G401 (cell line): ENCODE results near the gene TRPM5. TPM values are rescaled to one million over a fixed set of nuclear protein-coding genes. Genes with fewer than 3 reads are reported as not detected.
A peak's percentile ranks its signal among the peaks of the same experiment; 100 is the strongest.
"Not testable (repeated sequence)": the region's sequence is repeated elsewhere in the genome, so short reads cannot be mapped to it uniquely, and the experiment has no call there.

Source experiments
- DNase-seq: peaks from one replicate; pipeline ENCODE4 v3.0.0-alpha.2; 2015; ENCODE audit warnings: low spot score
- in situ Hi-C: cut with HindIII; loops from 2 replicates; pipeline ENCODE4 v1.10.0; 2016; ENCODE audit warnings: low sequenced_read_pairs, mixed read lengths
- total RNA-seq: library from RNA; depleted of rRNA; stranded (reverse); fragments of >200 nt; shearing (Covaris generic); gene quantifications from 2 replicates; pipeline ENCODE4 v1.2.3, GENCODE V29; 2014; rRNA removed

TRPM5 gene
- total RNA-seq, result not detected in 2 replicates

GRCh38 chr11:2443881-2444820 is at the start of gene TRPM5:
TRPM5 (minus strand) TSS chr11:2444514; CDS start chr11:2423036, 21,478 bp downstream.
- in situ Hi-C loops, result no loop called here
- DNase-seq, result no peak

DNA sequence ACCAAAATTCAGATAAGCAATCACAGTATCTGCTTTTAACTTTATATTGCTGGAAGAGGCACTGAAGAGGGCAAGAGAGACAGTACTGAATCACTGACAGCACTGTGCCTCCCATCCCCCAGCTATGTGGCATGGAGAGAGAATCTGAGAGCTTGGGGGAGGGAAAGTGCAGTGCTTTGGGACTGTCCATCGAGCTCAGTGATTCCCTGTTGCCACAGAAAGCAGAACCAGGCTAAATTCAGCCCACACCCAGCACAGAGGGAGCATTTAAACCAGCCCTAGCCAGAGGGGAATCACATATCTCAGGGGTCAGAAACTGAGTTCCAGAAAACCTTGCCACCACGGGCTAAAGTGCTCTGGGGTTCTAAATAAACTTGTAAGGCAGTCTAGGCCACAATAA is 44.8 kb upstream of the TRPM5 start:
- in situ Hi-C loops, result no loop called here
- no peak for DNase-seq

DNA sequence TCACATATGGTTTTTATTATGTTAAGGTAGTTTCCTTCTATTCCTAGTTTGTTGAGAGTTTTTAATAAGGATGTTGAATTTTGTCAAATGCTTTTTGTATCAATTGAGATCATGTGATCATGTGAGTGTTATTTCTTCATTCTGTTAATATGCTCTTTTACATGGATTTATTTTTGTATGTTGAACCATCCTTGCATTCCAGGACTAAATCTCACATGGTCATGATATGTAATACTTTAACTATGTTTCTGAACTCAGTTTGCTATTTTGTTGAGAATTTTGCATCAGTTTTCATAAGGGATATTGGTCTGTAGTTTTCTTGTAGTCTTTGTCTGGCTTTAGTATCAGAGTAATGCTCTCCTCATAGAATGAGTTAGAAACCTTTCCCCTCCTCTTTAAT is 43.7 kb upstream of the TRPM5 start:
- DNase-seq, result no peak
- in situ Hi-C loops, result no loop called here

- in situ Hi-C loops, result no loop called here
- no peak for DNase-seq
These were observed 40.3 kb upstream of the TRPM5 start for GRCh38 chr11:2484576-2485125.

GRCh38 chr11:2483426-2483825 is 39.1 kb upstream of the TRPM5 start:
- no peak for DNase-seq

GRCh38 chr11:2482745-2483144 is 38.4 kb upstream of the TRPM5 start:
- in situ Hi-C loops, result no loop called here

More at GRCh38 chr11:2483426-2483825, 39.1 kb upstream of the TRPM5 start:
- in situ Hi-C loops, result no loop called here

GRCh38 chr11:2482204-2482603 is 37.9 kb upstream of the TRPM5 start:
- no peak for DNase-seq
- in situ Hi-C loops, result no loop called here

More at GRCh38 chr11:2482745-2483144, 38.4 kb upstream of the TRPM5 start:
- no peak for DNase-seq

DNA sequence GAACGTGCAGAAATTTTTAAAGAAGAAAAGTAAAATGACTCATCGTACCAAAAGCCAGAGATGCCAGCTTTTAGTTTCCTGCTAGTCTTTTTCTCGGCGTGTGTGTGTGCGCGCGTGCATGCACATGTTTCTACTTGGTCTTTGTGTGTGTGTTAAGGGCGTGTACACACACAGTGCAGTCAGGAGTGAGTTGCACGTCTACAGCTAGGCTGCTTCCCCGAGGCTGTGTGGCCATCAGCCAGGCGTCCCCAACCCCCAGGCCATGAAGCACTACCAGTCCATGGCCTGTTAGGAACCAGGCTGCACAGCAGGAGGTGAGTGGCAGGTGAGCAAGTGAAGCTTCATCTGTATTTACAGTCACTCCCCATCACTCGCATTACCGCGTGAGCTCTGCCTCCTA is 36.9 kb upstream of the TRPM5 start:
- in situ Hi-C loops, result no loop called here
- no peak for DNase-seq

- in situ Hi-C loops, result no loop called here
- DNase-seq, result no peak
These were observed 36.5 kb upstream of the TRPM5 start for GRCh38 chr11:2480874-2481220.

GRCh38 chr11:2480067-2480873 is 36.0 kb upstream of the TRPM5 start:
- DNase-seq, in situ Hi-C loops: not testable (repeated sequence)

DNA sequence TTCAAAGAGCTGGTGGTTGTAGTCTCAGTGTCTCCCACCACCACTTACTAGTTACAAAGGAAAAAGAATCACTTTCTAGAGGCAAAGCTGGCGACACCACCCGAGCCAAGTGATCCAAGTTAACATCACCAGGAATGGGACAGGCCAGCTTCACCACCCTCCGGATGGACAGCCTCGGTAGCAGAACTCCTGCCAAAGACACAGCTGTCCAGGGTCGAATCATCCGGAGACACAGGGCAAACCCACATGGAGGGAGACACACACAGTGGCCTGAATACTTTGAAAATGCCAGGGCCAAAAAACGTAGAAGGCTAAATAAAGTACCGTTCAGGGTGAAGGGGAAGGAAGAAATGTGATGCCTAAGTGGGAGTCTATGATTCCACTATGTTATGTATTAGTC is 33.6 kb upstream of the TRPM5 start:
- in situ Hi-C loops, result no loop called here
- DNase-seq, result no peak

GRCh38 chr11:2477254-2477653 is 32.9 kb upstream of the TRPM5 start:
- DNase-seq, result peak; percentile 8
- in situ Hi-C loops, result no loop called here

DNA sequence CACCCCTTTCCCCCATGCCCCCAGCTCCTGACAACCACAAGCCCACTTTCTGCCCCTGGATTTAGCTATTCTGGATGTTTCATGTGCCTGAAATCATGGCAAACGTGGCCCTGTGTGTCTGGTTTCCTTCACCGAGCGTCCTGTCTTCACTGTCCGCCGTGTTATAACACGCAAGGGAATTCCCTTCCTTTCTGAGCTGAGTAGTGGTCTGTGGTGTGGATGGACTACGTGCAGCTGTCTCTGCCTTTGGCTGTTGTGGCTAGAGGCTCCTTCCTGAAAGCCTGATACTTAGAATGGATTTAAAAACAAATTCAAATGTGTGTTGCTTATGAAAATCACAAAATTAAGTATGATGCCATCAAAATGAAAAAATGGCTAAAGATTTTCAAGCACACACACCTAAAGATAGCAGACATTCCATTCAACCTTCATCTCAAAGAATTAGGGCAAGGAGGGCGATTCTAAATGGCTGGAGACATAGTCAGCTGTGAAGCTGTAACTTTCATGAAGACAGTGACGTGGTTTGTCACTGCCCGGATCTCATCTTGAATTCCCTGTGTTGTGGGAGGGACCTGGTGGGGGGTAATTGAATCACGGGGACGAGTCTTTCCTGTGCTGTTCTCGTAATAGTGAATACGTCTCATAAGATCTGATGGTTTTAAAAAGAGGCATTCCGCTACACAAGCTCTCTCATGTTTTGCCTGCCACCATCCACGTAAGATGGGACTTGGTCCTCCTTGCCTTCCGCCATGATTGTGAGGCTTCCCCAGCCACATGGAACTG is 31.0 kb upstream of the TRPM5 start:
- in situ Hi-C loops, result no loop called here
- no peak for DNase-seq

- in situ Hi-C loops, result no loop called here
- no peak for DNase-seq
These were observed 30.0 kb upstream of the TRPM5 start for GRCh38 chr11:2474059-2474901.

- in situ Hi-C loops, result no loop called here
- no peak for DNase-seq
These were observed 29.2 kb upstream of the TRPM5 start for GRCh38 chr11:2473361-2474058.

GRCh38 chr11:2472428-2473186 is 28.3 kb upstream of the TRPM5 start:
- DNase-seq, result no peak
- in situ Hi-C loops, result no loop called here

GRCh38 chr11:2471804-2472096 is 27.4 kb upstream of the TRPM5 start:
- in situ Hi-C loops, result no loop called here
- DNase-seq, result no peak
